ENCODE measurements around the gene RAB43. TPM values are rescaled to one million over a fixed set of nuclear protein-coding genes. Genes with fewer than 3 reads are reported as not detected.
A peak's percentile ranks its signal among the peaks of the same experiment; 100 is the strongest.
"Not testable (repeated sequence)": the region's sequence is repeated elsewhere in the genome, so short reads cannot be mapped to it uniquely, and the experiment has no call there.

The RAB43 gene
- total RNA-seq, 2 donors from 2014 or later: 34.5 to 38.1 TPM

DNA sequence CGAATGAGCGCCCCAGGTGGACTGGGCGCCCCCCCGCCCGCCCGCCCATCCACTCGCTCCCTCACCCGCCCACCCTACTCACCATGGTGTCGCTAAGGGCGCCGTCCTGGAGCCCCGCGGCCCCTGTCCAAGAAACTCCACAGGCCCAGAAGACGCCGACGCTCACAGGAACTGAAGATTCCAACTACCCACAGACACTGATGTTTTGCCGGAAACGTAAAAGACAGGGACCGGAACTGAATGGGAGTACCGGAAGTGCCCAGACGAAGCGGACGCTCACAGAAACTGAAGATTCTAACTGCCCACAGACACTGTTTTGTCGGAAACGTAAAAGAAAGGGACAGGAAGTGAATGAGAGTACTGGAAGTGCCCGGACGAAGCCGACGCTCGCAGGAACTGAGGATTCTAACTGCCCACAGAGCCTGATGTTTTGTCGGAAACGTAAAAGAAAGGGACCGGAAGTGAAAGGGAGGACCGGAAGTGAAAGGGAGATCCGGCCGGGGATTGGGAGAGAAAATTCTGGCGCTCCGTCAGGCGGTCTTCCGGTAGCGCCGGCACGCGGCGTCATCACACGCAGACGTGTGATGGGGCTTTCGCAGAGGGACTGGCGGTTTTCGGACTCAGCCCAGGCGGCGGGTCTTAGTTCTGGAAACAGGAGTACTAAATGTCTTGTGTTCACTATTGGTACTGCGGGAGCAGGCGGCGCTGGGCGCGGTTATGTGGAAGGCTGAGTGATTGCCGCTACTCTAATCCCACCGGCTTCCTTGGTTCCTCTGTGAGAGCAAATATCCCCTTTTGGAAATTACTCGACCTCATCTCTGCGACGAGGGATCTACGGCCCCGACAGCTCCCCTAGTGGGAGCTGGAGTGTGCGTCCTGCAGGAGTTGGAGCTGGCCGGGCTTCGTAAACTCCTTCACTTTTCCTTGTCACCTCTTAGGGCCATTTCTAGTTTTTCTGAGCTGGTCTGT lies 39.6 kb upstream of the RAB43 start, which contains the start of gene ISY1:
TSS of gene ISY1 (minus strand) at position 173 of the 969 bp plus-strand sequence. CDS start at position 85, 88 bp downstream.
- H3K9me3 Mint-ChIP-seq: no peaks in the 10 kb centered on the region
- H3K4me3 ChIP-seq (ENCODE audit: low read length): peak within 1 kb of the TSS; percentile 90
- peak; percentile 95 for DNase-seq
- peak within 1 kb of the TSS; percentile 98 for H3K27ac ChIP-seq (ENCODE audit: low read depth, low read length)
- TF ChIP-seq CTCF (conservative IDR thresholded peaks at IDR 0.05): peak; percentile 88
- H3K9me3 ChIP-seq (ENCODE audit: control insufficient read depth, low read length): no peaks in the 10 kb centered on the region
- H3K36me3 Mint-ChIP-seq (ENCODE audit: low read depth): peaks cover 23% of the 10 kb centered on the region
- H3K27me3 Mint-ChIP-seq (ENCODE audit: insufficient read depth): no peaks in the 10 kb centered on the region
- H3K36me3 ChIP-seq (ENCODE audit: control insufficient read depth, insufficient read depth, low read length): peaks cover 28% of the 10 kb centered on the region
- peak within 1 kb of the TSS; percentile 100 for H3K27ac Mint-ChIP-seq
- peak within 1 kb of the TSS; percentile 79 for H3K4me3 Mint-ChIP-seq
- peak within 1 kb of the TSS; percentile 96 for H3K9ac ChIP-seq (ENCODE audit: extremely low read depth, low read length, poor library complexity, severe bottlenecking)
- H3K4me1 ChIP-seq (ENCODE audit: control insufficient read depth, insufficient read depth, low read length): peaks cover 8% of the 10 kb centered on the region
- H3K4me1 Mint-ChIP-seq: peaks cover 16% of the 10 kb centered on the region
- WGBS, 2 experiments (ENCODE audit: insufficient coverage in 1 of 2, insufficient read length in 1 of 2): 0% methylated on average over 48 to 62 of the region's 67 CpGs
- H3K27me3 ChIP-seq (ENCODE audit: control insufficient read depth, insufficient read depth, low read length, poor library complexity, severe bottlenecking): no peaks in the 10 kb centered on the region

DNA sequence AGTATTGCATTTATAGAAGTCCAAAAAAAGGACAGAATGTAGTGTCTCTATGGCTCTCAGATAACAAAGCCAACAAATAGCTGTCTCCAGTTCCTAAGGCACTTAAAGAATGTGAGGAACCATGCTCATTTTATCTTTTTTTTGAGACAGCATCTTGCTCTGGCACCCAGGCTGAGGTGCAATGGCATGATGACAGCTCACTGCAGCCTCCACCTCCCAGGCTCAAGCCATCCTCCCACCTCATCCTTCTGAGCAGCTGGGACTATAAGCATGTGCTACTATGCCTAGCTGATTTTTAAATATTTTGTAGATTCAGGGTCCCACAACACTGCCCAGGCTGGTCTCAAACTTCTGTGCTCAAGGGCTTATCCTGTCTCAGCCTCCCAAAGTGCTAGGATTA lies 23.2 kb upstream of the RAB43 start:
- Mint-ChIP-seq H3K36me3 (ENCODE audit: low read depth) (peaks cover 29% of the 10 kb centered on the region), H3K4me3 (no peak overlapping the region), H3K9me3 (no peaks in the 10 kb centered on the region), H3K4me1 (no peaks in the 10 kb centered on the region), H3K27me3 (ENCODE audit: insufficient read depth) (no peaks in the 10 kb centered on the region), H3K27ac (no peak overlapping the region)
- Histone ChIP-seq H3K27ac (ENCODE audit: low read depth, low read length) (no peak overlapping the region), H3K27me3 (ENCODE audit: control insufficient read depth, insufficient read depth, low read length, poor library complexity, severe bottlenecking) (no peaks in the 10 kb centered on the region), H3K4me1 (ENCODE audit: control insufficient read depth, insufficient read depth, low read length) (no peaks in the 10 kb centered on the region), H3K4me3 (ENCODE audit: low read length) (no peak overlapping the region), H3K9ac (ENCODE audit: extremely low read depth, low read length, poor library complexity, severe bottlenecking) (no peak overlapping the region), H3K9me3 (ENCODE audit: control insufficient read depth, low read length) (no peaks in the 10 kb centered on the region), H3K36me3 (ENCODE audit: control insufficient read depth, insufficient read depth, low read length) (peaks cover 49% of the 10 kb centered on the region)
- no peak for TF ChIP-seq CTCF (conservative IDR thresholded peaks at IDR 0.05)
- no peak for DNase-seq

DNA sequence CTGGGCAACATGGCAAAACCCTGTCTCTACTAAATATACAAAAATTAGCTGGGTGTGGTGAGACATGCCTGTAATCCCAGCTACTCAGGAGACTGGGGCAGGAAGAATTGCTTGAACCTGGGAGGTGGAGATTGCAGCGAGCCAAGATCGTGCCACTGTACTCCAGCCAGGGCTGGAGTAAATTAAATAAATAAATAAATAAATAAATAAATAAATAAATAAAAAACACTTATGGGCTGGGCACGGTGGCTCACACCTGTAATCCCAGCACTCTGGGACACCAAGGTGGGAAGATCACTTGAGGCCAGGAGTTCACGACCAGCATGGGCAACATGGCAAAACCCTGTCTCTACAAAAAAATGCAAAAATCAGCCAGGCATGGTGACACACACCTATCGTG lies 19.4 kb upstream of the RAB43 start:
- H3K4me3 Mint-ChIP-seq, DNase-seq: not testable (repeated sequence)
- 88 to 94% methylated on average over 3 of the region's 5 CpGs for WGBS, 2 experiments (ENCODE audit: insufficient coverage in 1 of 2, insufficient read length in 1 of 2)

More for the DNA sequence above, 19.4 kb upstream of the RAB43 start:
- not testable (repeated sequence) for H3K27ac Mint-ChIP-seq; H3K27me3 Mint-ChIP-seq (ENCODE audit: insufficient read depth); H3K9me3 ChIP-seq (ENCODE audit: control insufficient read depth, low read length); H3K27me3 ChIP-seq (ENCODE audit: control insufficient read depth, insufficient read depth, low read length, poor library complexity, severe bottlenecking); H3K4me1 ChIP-seq (ENCODE audit: control insufficient read depth, insufficient read depth, low read length); H3K9me3 Mint-ChIP-seq; H3K4me1 Mint-ChIP-seq; H3K27ac ChIP-seq (ENCODE audit: low read depth, low read length); H3K9ac ChIP-seq (ENCODE audit: extremely low read depth, low read length, poor library complexity, severe bottlenecking); H3K4me3 ChIP-seq (ENCODE audit: low read length)
- H3K36me3 Mint-ChIP-seq (ENCODE audit: low read depth): peaks cover 30% of the 10 kb centered on the region
- H3K36me3 ChIP-seq (ENCODE audit: control insufficient read depth, insufficient read depth, low read length): peaks cover 48% of the 10 kb centered on the region
